HG03378 (cell line): ENCODE results near the gene FTCD.
"Not testable (repeated sequence)": the region's sequence is repeated elsewhere in the genome, so short reads cannot be mapped to it uniquely, and the experiment has no call there.

ENCODE experiments used
- ATAC-seq: cut with Tn5 transposase; IDR thresholded peaks from one replicate; pipeline ENCODE4 v1.9.1; 2021; ENCODE audit warnings: mild to moderate bottlenecking, moderate library complexity; ENCODE audit not compliant: unreplicated experiment

Gene FTCD

GRCh38 chr21:46154155-46154954, 1.0 kb downstream of the FTCD start:
- no peak for ATAC-seq

- no peak for ATAC-seq
Measured at GRCh38 chr21:46153247-46154154, 1.9 kb downstream of the FTCD start.

GRCh38 chr21:46152927-46153246, 2.5 kb downstream of the FTCD start:
- ATAC-seq, result no peak

GRCh38 chr21:46151989-46152926, 3.1 kb downstream of the FTCD start:
- no peak for ATAC-seq

- no peak for ATAC-seq
Measured at GRCh38 chr21:46151261-46151988, 4.0 kb downstream of the FTCD start.

GRCh38 chr21:46150491-46151121, 4.8 kb downstream of the FTCD start:
- no peak for ATAC-seq

GRCh38 chr21:46150073-46150472, 5.3 kb downstream of the FTCD start:
- no peak for ATAC-seq

GRCh38 chr21:46149205-46149901, 6.0 kb downstream of the FTCD start:
- no peak for ATAC-seq

GRCh38 chr21:46148106-46148505, 7.3 kb downstream of the FTCD start:
- no peak for ATAC-seq

GRCh38 chr21:46147429-46147828, 8.0 kb downstream of the FTCD start:
- not testable (repeated sequence) for ATAC-seq

GRCh38 chr21:46146856-46147255, 8.5 kb downstream of the FTCD start:
- ATAC-seq, result no peak

- no peak for ATAC-seq
Measured at GRCh38 chr21:46145840-46146691, 9.3 kb downstream of the FTCD start.

GRCh38 chr21:46145159-46145839, 10.1 kb downstream of the FTCD start:
- ATAC-seq, result no peak

- no peak for ATAC-seq
Measured at GRCh38 chr21:46144464-46145070, 10.8 kb downstream of the FTCD start.

- ATAC-seq, result no peak
Measured at GRCh38 chr21:46142582-46143473, 12.6 kb downstream of the FTCD start.
